ENCODE measurements around the gene GPRIN3.

DNA sequence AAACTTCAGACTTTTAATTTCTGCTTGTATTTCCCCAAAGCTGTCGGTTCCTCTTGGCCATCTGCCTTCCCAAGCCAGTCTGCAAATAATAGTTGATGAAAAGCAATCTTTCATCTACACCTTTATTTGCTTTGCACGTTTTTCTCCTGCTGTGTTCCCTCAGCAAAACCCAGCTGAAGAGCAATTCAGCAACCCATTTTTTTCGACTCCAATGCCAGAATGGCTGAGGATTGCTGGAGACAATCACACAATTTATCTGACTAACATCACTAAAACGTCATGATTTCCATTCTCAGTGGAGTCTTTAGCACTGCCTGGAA lies 94.3 kb downstream of the GPRIN3 start:
- TF ChIP-seq, protein P1, sequence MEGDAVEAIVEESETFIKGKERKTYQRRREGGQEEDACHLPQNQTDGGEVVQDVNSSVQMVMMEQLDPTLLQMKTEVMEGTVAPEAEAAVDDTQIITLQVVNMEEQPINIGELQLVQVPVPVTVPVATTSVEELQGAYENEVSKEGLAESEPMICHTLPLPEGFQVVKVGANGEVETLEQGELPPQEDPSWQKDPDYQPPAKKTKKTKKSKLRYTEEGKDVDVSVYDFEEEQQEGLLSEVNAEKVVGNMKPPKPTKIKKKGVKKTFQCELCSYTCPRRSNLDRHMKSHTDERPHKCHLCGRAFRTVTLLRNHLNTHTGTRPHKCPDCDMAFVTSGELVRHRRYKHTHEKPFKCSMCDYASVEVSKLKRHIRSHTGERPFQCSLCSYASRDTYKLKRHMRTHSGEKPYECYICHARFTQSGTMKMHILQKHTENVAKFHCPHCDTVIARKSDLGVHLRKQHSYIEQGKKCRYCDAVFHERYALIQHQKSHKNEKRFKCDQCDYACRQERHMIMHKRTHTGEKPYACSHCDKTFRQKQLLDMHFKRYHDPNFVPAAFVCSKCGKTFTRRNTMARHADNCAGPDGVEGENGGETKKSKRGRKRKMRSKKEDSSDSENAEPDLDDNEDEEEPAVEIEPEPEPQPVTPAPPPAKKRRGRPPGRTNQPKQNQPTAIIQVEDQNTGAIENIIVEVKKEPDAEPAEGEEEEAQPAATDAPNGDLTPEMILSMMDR (IDR thresholded peaks at IDR 0.05): no peak
- no peak for TF ChIP-seq POLR2AphosphoS5 (IDR thresholded peaks at IDR 0.05)
- no peak for TF ChIP-seq POLR2A (IDR thresholded peaks at IDR 0.05)
